Astrocyte (in vitro differentiated cells and primary cell): ENCODE data around the gene SHISA2. TPM values are rescaled to one million over a fixed set of nuclear protein-coding genes. Genes with fewer than 3 reads are reported as not detected.

Experiments
- DNase-seq: peaks from one replicate; pipeline ENCODE4 v3.0.0-alpha.2; 2010; ENCODE audit warnings: low read depth
- FAIRE-seq: peaks from 2 replicates; lab custom pipeline; 2011; peaks lifted over from hg19 to GRCh38; lab: Jason Lieb, UNC
- H2AFZ ChIP-seq: 2 replicates; pipeline ENCODE4 v1.6.0; 2012; ENCODE audit warnings: low read depth, low read length, inconsistent platforms
- H3K27ac ChIP-seq: 2 replicates; pipeline ENCODE4 v1.5.1; 2011; ENCODE audit warnings: low read depth, low read length, inconsistent platforms
- H3K27me3 ChIP-seq: 2 replicates; pipeline ENCODE4 v1.6.0; 2011; ENCODE audit warnings: low read length, inconsistent platforms; ENCODE audit not compliant: insufficient read depth
- H3K36me3 ChIP-seq: 2 replicates; pipeline ENCODE4 v1.5.1; 2011; ENCODE audit warnings: low read length, inconsistent platforms; ENCODE audit not compliant: insufficient read depth
- H3K4me1 ChIP-seq: 2 replicates; pipeline ENCODE4 v1.5.1; 2011; ENCODE audit warnings: low read length, inconsistent platforms; ENCODE audit not compliant: insufficient read depth
- H3K4me2 ChIP-seq: 2 replicates; pipeline ENCODE4 v1.6.0; 2012; ENCODE audit warnings: low read length, inconsistent platforms
- H3K4me3 ChIP-seq: 2 replicates; pipeline ENCODE4 v1.5.1; 2011; ENCODE audit warnings: low read depth, mild to moderate bottlenecking, low read length, inconsistent platforms; ENCODE audit not compliant: insufficient read depth
- H3K79me2 ChIP-seq: 2 replicates; pipeline ENCODE4 v1.6.0; 2012; ENCODE audit warnings: mild to moderate bottlenecking, low read length, inconsistent platforms; ENCODE audit not compliant: insufficient read depth
- H3K9ac ChIP-seq: 2 replicates; pipeline ENCODE4 v1.6.0; 2012; ENCODE audit warnings: mild to moderate bottlenecking, low read length, inconsistent platforms
- H3K9me3 ChIP-seq: 2 replicates; pipeline ENCODE4 v1.5.1; 2012; ENCODE audit warnings: low read depth, mild to moderate bottlenecking, low read length, inconsistent platforms; ENCODE audit not compliant: insufficient read depth
- H4K20me1 ChIP-seq: 2 replicates; pipeline ENCODE4 v1.6.0; 2012; ENCODE audit warnings: low read length, inconsistent platforms; ENCODE audit not compliant: insufficient read depth
- H3K27ac Mint-ChIP-seq: one replicate; pipeline ENCODE4 v1.8.0; 2021; ENCODE audit warnings: mild to moderate bottlenecking, mixed read lengths; ENCODE audit not compliant: unreplicated experiment
- H3K27me3 Mint-ChIP-seq: one replicate; pipeline ENCODE4 v1.8.0; 2021; ENCODE audit warnings: low read depth, mixed read lengths; ENCODE audit not compliant: unreplicated experiment
- H3K36me3 Mint-ChIP-seq: one replicate; pipeline ENCODE4 v1.8.0; 2021; ENCODE audit warnings: low read depth, mixed read lengths; ENCODE audit not compliant: unreplicated experiment
- H3K4me1 Mint-ChIP-seq: one replicate; pipeline ENCODE4 v1.8.0; 2021; ENCODE audit warnings: low read depth, mixed read lengths; ENCODE audit not compliant: unreplicated experiment
- H3K4me3 Mint-ChIP-seq: one replicate; pipeline ENCODE4 v1.8.0; 2021; ENCODE audit warnings: mild to moderate bottlenecking, moderate library complexity, mixed read lengths; ENCODE audit not compliant: unreplicated experiment
- H3K9me3 Mint-ChIP-seq: one replicate; pipeline ENCODE4 v1.8.0; 2021; ENCODE audit warnings: mild to moderate bottlenecking, mixed read lengths; ENCODE audit not compliant: unreplicated experiment
- CTCF ChIP-seq: IDR thresholded peaks from 2 replicates; pipeline ENCODE4 v1.5.1; 2011; ENCODE audit warnings: low read depth, mild to moderate bottlenecking, inconsistent platforms, low read length, moderate library complexity; ENCODE audit not compliant: insufficient read depth
- EZH2 ChIP-seq: IDR thresholded peaks from 2 replicates; pipeline ENCODE4 v1.6.1; 2012; ENCODE audit warnings: mild to moderate bottlenecking, low read length, inconsistent platforms; ENCODE audit not compliant: insufficient read depth
- total RNA-seq: library from RNA; stranded (reverse); gene quantifications from 2 replicates; pipeline ENCODE4 v1.2.1, GENCODE V29; 2021

SHISA2 gene
- total RNA-seq, 1 donor from 2014 or later = 6.0 TPM

GRCh38 chr13:26011996-26012821 lies 39.6 kb downstream of the SHISA2 start:
- H3K27ac ChIP-seq = no peak overlapping the region
- H4K20me1 ChIP-seq = no peaks in the 10 kb centered on the region
- H3K27ac Mint-ChIP-seq = no peak overlapping the region
- DNase-seq (no peak), FAIRE-seq (no peak)
- H3K36me3 Mint-ChIP-seq = no peaks in the 10 kb centered on the region
- no peaks in the 10 kb centered on the region for H3K27me3 ChIP-seq
- peaks cover 4% of the 10 kb centered on the region for H3K27me3 Mint-ChIP-seq
- TF ChIP-seq CTCF = no peak
- TF ChIP-seq EZH2 = no peak
- no peak overlapping the region for H3K4me3 Mint-ChIP-seq
- peaks cover 9% of the 10 kb centered on the region for H3K9me3 Mint-ChIP-seq
- H3K4me1 Mint-ChIP-seq = peaks cover 6% of the 10 kb centered on the region
- H3K79me2 ChIP-seq = no peaks in the 10 kb centered on the region
- H3K9me3 ChIP-seq = no peaks in the 10 kb centered on the region
- H3K4me2 ChIP-seq = peak overlapping the region; percentile 86
- H3K4me3 ChIP-seq = no peak overlapping the region
- peak overlapping the region; percentile 50 for H3K9ac ChIP-seq
- H3K4me1 ChIP-seq = peaks cover 2% of the 10 kb centered on the region
- H3K36me3 ChIP-seq = no peaks in the 10 kb centered on the region
- peak overlapping the region; percentile 99 for H2AFZ ChIP-seq

- no peak for DNase-seq
- no peaks in the 10 kb centered on the region for H3K36me3 Mint-ChIP-seq
- Histone ChIP-seq H2AFZ (no peak overlapping the region), H3K4me1 (peaks cover 2% of the 10 kb centered on the region), H3K79me2 (no peaks in the 10 kb centered on the region), H3K9ac (no peak overlapping the region), H3K27ac (no peak overlapping the region), H3K27me3 (no peaks in the 10 kb centered on the region), H3K9me3 (no peaks in the 10 kb centered on the region), H3K4me2 (no peak overlapping the region), H3K36me3 (no peaks in the 10 kb centered on the region), H4K20me1 (no peaks in the 10 kb centered on the region), H3K4me3 (no peak overlapping the region)
- H3K27ac Mint-ChIP-seq = no peak overlapping the region
- no peak for FAIRE-seq
- peaks cover 9% of the 10 kb centered on the region for H3K9me3 Mint-ChIP-seq
- peaks cover 4% of the 10 kb centered on the region for H3K27me3 Mint-ChIP-seq
- TF ChIP-seq CTCF (no peak), EZH2 (no peak)
- H3K4me3 Mint-ChIP-seq = no peak overlapping the region
- peaks cover 7% of the 10 kb centered on the region for H3K4me1 Mint-ChIP-seq
Observed at GRCh38 chr13:26011208-26011573, 40.6 kb downstream of the SHISA2 start.
